TTC549 (cell line): ENCODE measurements around the gene WAC.
"Not testable (repeated sequence)": the region's sequence is repeated elsewhere in the genome, so short reads cannot be mapped to it uniquely, and the experiment has no call there.

ENCODE experiments used
- FAIRE-seq: peaks from 2 replicates; lab custom pipeline; 2012; peaks lifted over from hg19 to GRCh38; lab: Jason Lieb, UNC

The WAC gene

GRCh38 chr10:28532337-28533185 lies at the start of gene WAC:
WAC (plus strand) TSS chr10:28533118; CDS start chr10:28533580, 462 bp downstream.
- no peak for FAIRE-seq

- no peak for FAIRE-seq
Observed at GRCh38 chr10:28489206-28489605, 43.7 kb upstream of the WAC start.

- FAIRE-seq = not testable (repeated sequence)
Observed at GRCh38 chr10:28490256-28490865, 42.6 kb upstream of the WAC start.

- no peak for FAIRE-seq
Observed at GRCh38 chr10:28492116-28492920, 40.6 kb upstream of the WAC start.

- no peak for FAIRE-seq
Observed at GRCh38 chr10:28494420-28494819, 38.5 kb upstream of the WAC start.

GRCh38 chr10:28495084-28495483 lies 37.8 kb upstream of the WAC start:
- no peak for FAIRE-seq

- no peak for FAIRE-seq
Observed at GRCh38 chr10:28496017-28496416, 36.9 kb upstream of the WAC start.

- no peak for FAIRE-seq
Observed at GRCh38 chr10:28496481-28496961, 36.4 kb upstream of the WAC start.

- FAIRE-seq = no peak
Observed at GRCh38 chr10:28497313-28498126, 35.4 kb upstream of the WAC start.

- FAIRE-seq = not testable (repeated sequence)
Observed at GRCh38 chr10:28500203-28500602, 32.7 kb upstream of the WAC start.

- no peak for FAIRE-seq
Observed at GRCh38 chr10:28503114-28503513, 29.8 kb upstream of the WAC start.

- no peak for FAIRE-seq
Observed at GRCh38 chr10:28505359-28505959, 27.5 kb upstream of the WAC start.

GRCh38 chr10:28508304-28508925 lies 24.5 kb upstream of the WAC start:
- no peak for FAIRE-seq

GRCh38 chr10:28509286-28509685 lies 23.6 kb upstream of the WAC start:
- FAIRE-seq = no peak

- no peak for FAIRE-seq
Observed at GRCh38 chr10:28514648-28515047, 18.3 kb upstream of the WAC start.

- no peak for FAIRE-seq
Observed at GRCh38 chr10:28520346-28520745, 12.6 kb upstream of the WAC start.

- FAIRE-seq = not testable (repeated sequence)
Observed at GRCh38 chr10:28520828-28521227, 12.1 kb upstream of the WAC start.

GRCh38 chr10:28521961-28522360 lies 11.0 kb upstream of the WAC start:
- not testable (repeated sequence) for FAIRE-seq

- FAIRE-seq = no peak
Observed at GRCh38 chr10:28523725-28524252, 9.1 kb upstream of the WAC start.

- FAIRE-seq = no peak
Observed at GRCh38 chr10:28530751-28531150, 2.2 kb upstream of the WAC start.

- FAIRE-seq = no peak
Observed at GRCh38 chr10:28533186-28533564, 257 bp downstream of the WAC start.
